ENCODE measurements around the gene GAB1.

DNA sequence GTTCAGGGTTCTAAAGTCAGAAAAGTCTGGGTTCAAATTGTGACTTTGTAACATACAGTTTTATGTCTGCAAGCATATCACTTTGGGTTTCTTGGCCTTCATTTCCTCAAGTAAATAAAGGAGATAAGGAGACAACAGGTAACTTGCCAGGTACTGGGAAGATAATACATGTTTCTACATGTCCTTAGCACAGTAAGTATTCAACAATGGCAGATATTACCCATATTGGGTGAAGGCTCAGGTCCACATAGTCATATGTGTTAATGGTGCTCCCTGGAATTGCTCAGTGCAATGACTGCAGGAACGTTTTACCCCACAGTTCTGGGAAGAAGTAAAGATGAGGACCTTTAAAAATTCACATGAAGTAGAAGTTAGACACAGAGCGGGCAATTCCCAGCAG, 35.8 kb upstream of the GAB1 start:
- TF ChIP-seq CTCF (IDR thresholded peaks at IDR 0.05): no peak
- TF ChIP-seq POLR2A (IDR thresholded peaks at IDR 0.05): no peak

All from esophagus squamous epithelium (tissue), 4 donors.